ENCODE results near the gene PHF21A.

PHF21A gene

DNA sequence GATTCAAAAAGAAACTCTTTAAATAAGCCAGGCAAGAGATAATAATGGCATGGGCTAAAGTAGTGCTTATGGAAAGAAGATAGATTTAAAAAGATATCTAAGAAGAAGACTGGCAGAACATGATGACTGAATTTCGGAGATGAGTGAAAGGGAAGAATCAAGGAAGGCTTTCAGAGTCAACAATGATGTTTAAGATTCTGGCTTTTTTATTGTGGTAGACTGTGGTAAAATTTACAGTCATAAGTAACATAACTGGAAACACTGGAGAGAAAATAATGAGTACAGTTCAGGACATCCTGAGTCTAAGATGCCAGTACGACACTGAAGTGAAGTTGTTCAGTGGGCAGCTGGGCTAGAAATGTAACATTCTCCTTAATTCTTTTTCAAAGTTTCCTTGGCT is 85.2 kb downstream of the PHF21A start:
- no peak overlapping the region for H3K4me3 ChIP-seq (ENCODE audit: low read length, poor library complexity, severe bottlenecking)
- no peak overlapping the region for H3K9ac ChIP-seq (ENCODE audit: low read depth, low read length, poor library complexity, severe bottlenecking)
- H3K79me2 ChIP-seq (ENCODE audit: insufficient read depth, low read length), result 0 out of 2 replicates have a peak, but pooled peaks cover 3% of the 10 kb centered on the region
- peaks cover 23% of the 10 kb centered on the region for H3K4me1 ChIP-seq (ENCODE audit: insufficient read depth, low read length, poor library complexity, severe bottlenecking)
- TF ChIP-seq, protein P1, sequence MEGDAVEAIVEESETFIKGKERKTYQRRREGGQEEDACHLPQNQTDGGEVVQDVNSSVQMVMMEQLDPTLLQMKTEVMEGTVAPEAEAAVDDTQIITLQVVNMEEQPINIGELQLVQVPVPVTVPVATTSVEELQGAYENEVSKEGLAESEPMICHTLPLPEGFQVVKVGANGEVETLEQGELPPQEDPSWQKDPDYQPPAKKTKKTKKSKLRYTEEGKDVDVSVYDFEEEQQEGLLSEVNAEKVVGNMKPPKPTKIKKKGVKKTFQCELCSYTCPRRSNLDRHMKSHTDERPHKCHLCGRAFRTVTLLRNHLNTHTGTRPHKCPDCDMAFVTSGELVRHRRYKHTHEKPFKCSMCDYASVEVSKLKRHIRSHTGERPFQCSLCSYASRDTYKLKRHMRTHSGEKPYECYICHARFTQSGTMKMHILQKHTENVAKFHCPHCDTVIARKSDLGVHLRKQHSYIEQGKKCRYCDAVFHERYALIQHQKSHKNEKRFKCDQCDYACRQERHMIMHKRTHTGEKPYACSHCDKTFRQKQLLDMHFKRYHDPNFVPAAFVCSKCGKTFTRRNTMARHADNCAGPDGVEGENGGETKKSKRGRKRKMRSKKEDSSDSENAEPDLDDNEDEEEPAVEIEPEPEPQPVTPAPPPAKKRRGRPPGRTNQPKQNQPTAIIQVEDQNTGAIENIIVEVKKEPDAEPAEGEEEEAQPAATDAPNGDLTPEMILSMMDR (conservative IDR thresholded peaks at IDR 0.05; ENCODE audit: low read length), result no peak
- no peak for TF ChIP-seq EZH2phosphoT487 (IDR thresholded peaks at IDR 0.05; ENCODE audit: borderline replicate concordance)
- H3K36me3 ChIP-seq (ENCODE audit: insufficient read depth, low read length), result no peaks in the 10 kb centered on the region
- no peak overlapping the region for H3K4me2 ChIP-seq (ENCODE audit: low read depth, low read length, poor library complexity, severe bottlenecking)
- no peak overlapping the region for H2AFZ ChIP-seq (ENCODE audit: low read length)
- no peaks in the 10 kb centered on the region for H3K27me3 ChIP-seq (ENCODE audit: insufficient read depth, low read length, poor library complexity, severe bottlenecking)
- H3K9me3 ChIP-seq (ENCODE audit: insufficient read depth, low read depth, low read length), result no peaks in the 10 kb centered on the region
- no peaks in the 10 kb centered on the region for H3K9me2 ChIP-seq (replicated peaks; ENCODE audit: low read depth, low read length)
- H4K20me1 ChIP-seq (ENCODE audit: insufficient read depth, low read length, poor library complexity, severe bottlenecking), result peaks cover 10% of the 10 kb centered on the region
- no peaks in the 10 kb centered on the region for H3F3A ChIP-seq (ENCODE audit: low read depth)

DNA sequence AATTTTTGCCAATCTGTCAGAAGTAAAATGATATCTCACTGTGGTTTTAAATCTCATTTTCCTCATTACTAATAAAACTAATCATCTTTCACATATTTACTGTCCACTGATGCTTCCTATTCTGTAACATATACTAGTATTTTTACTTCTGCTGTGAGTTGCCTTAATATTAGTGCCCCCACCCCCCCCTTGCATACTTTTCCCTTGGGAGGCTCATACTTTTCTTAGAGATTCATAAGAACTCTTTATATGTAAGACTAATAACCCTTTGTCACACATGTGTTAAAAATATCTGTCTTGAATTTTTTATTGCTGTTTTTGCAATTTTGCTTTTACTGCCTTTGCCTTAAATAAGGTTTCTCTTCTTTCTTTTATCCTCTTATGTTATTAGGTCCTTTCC is 87.2 kb downstream of the PHF21A start:
- Histone ChIP-seq H2AFZ (ENCODE audit: low read length) (no peak overlapping the region), H3K27me3 (ENCODE audit: insufficient read depth, low read length, poor library complexity, severe bottlenecking) (no peaks in the 10 kb centered on the region), H3K4me2 (ENCODE audit: low read depth, low read length, poor library complexity, severe bottlenecking) (no peak overlapping the region), H3K9me3 (ENCODE audit: insufficient read depth, low read depth, low read length) (no peaks in the 10 kb centered on the region), H3K9me2 (replicated peaks; ENCODE audit: low read depth, low read length) (no peaks in the 10 kb centered on the region), H4K20me1 (ENCODE audit: insufficient read depth, low read length, poor library complexity, severe bottlenecking) (peaks cover 5% of the 10 kb centered on the region), H3K36me3 (ENCODE audit: insufficient read depth, low read length) (no peaks in the 10 kb centered on the region), H3K9ac (ENCODE audit: low read depth, low read length, poor library complexity, severe bottlenecking) (no peak overlapping the region), H3F3A (ENCODE audit: low read depth) (no peaks in the 10 kb centered on the region), H3K79me2 (ENCODE audit: insufficient read depth, low read length) (0 out of 2 replicates have a peak, but pooled peaks cover 6% of the 10 kb centered on the region), H3K4me3 (ENCODE audit: low read length, poor library complexity, severe bottlenecking) (no peak overlapping the region), H3K4me1 (ENCODE audit: insufficient read depth, low read length, poor library complexity, severe bottlenecking) (peaks cover 8% of the 10 kb centered on the region)
- TF ChIP-seq, protein P1 (conservative IDR thresholded peaks at IDR 0.05; ENCODE audit: low read length), result no peak
- no peak for TF ChIP-seq EZH2phosphoT487 (IDR thresholded peaks at IDR 0.05; ENCODE audit: borderline replicate concordance)

DNA sequence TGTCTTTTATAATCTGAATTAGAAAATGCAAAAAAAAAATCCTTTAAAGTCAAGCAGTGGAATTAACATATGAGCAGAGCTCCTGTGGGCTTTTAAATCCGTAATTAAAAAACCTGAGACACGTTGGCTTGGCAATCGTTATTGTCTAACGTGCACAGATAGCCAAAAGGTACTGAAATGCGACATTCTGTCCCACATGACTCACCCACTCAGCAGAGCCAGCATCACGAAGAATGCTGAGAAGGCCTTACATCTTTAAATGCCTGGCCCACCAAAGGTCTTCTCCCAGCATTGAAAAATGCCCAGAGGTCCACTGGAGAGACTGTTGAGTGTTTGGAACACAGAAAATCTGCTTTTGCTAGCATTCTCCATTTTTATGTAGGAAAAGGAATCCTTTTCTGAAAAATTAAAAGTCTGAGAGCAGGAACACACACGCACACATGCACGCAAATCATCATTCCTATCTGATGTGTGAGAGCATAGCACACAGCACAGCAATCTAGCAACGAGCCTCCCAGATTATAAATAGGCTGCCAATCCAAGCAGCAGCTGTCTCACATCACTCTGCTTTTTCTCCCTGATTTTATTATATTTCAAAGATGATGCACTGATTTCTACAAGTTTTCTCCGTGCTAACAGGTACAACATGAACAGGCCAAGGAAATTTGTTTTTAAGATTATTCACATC is 94.5 kb downstream of the PHF21A start:
- Histone ChIP-seq H3K27me3 (ENCODE audit: insufficient read depth, low read length, poor library complexity, severe bottlenecking) (no peaks in the 10 kb centered on the region), H3K4me1 (ENCODE audit: insufficient read depth, low read length, poor library complexity, severe bottlenecking) (no peaks in the 10 kb centered on the region), H4K20me1 (ENCODE audit: insufficient read depth, low read length, poor library complexity, severe bottlenecking) (no peaks in the 10 kb centered on the region), H3K36me3 (ENCODE audit: insufficient read depth, low read length) (peaks cover 7% of the 10 kb centered on the region), H3K9ac (ENCODE audit: low read depth, low read length, poor library complexity, severe bottlenecking) (no peak overlapping the region), H3F3A (ENCODE audit: low read depth) (no peaks in the 10 kb centered on the region), H3K4me2 (ENCODE audit: low read depth, low read length, poor library complexity, severe bottlenecking) (no peak overlapping the region), H3K4me3 (ENCODE audit: low read length, poor library complexity, severe bottlenecking) (no peak overlapping the region), H2AFZ (ENCODE audit: low read length) (no peak overlapping the region), H3K9me3 (ENCODE audit: insufficient read depth, low read depth, low read length) (no peaks in the 10 kb centered on the region), H3K79me2 (ENCODE audit: insufficient read depth, low read length) (0 out of 2 replicates have a peak, but pooled peaks cover 6% of the 10 kb centered on the region), H3K9me2 (replicated peaks; ENCODE audit: low read depth, low read length) (no peaks in the 10 kb centered on the region)
- TF ChIP-seq, protein P1 (conservative IDR thresholded peaks at IDR 0.05; ENCODE audit: low read length), result no peak
- no peak for TF ChIP-seq EZH2phosphoT487 (IDR thresholded peaks at IDR 0.05; ENCODE audit: borderline replicate concordance)
